GM18526 (cell line): ENCODE measurements around the gene BID.

Experiments used
- POLR2A ChIP-seq: IDR thresholded peaks from 3 replicates; pipeline ENCODE4 v1.6.1; 2011; ENCODE audit not compliant: insufficient read length; ENCODE audit errors: extremely low read depth

BID gene

DNA sequence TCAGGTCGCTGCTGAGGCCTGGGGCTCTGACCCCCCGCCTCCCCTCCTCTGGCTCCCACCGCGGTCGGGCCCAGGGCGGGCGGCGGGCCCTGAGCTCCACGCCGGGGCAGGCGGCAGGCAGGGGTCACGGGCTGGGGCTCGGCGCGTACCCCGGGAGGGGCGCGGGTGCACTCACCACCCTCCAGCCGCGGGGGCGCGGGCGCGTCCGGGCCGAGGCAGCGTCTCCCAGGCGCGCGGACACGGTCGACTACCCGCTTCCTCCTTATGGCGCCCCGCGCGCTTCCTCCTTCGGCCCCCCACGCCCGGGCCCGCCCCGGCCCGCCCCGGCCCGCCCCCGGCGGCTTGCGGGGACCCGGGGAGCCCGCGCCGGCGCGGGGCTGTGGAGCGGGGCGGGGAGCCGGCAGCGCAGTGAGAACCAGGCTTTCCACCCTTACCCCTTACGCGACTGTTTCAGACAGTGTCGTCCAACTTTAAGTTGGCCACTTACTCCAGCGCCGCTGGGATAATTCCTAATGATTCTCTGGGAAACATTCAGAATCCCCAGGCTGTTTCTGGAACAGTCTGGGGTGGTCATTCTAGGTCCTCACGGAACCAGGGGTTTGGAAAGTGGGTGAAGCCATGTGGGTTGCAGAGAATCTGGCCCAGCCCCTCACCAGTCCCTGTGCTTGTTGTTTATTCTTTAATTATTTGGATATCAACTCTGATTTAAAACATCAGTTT, at the start of gene BID:
TSS of gene BID (minus strand) at position 264 of the 720 bp plus-strand sequence. CDS start 24,353 bp downstream, outside the sequence.
- peak; percentile 51 for TF ChIP-seq POLR2A

DNA sequence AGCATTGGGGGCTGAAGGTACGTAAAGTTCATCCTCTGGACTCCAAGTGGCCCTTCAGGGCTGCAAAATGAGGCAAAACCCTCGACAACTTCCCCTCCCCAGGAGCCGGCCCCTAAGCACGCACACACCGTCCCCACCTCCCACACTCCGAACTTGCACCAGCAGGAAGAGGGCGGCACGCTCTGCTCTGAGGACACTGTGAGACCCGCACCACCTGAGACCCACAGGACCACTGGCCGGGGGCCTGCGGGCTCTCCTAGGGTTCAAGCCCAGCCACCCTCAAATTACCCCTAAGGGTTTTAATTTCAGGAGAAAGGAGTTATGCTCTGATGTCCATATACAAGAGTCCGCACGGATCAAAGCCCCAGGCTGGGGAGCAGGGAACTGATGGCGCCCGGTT, 49.7 kb upstream of the BID start:
- TF ChIP-seq POLR2A = no peak

DNA sequence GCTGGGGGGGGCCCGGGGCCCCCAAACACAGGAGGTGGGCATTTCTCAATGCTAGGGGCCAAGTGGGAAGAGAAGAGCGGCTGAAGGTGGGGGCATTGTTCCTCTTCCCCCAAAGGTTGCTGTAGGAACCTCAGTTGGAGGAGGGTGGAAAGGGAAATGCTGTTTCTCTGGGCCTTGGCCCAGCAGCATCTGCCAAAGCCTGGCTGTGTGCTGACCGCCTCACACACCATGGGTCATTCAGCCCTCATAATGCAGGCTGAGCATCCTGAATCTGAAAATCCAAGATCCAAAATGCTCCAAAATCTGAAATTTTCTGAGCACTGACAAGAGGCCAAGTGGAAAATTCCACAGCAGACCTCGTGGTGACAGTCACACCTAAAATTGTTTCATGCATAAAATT, 49.0 kb upstream of the BID start:
- no peak for TF ChIP-seq POLR2A

- no peak for TF ChIP-seq POLR2A
Observed at GRCh38 chr22:17822087-17822486, 47.8 kb upstream of the BID start.

DNA sequence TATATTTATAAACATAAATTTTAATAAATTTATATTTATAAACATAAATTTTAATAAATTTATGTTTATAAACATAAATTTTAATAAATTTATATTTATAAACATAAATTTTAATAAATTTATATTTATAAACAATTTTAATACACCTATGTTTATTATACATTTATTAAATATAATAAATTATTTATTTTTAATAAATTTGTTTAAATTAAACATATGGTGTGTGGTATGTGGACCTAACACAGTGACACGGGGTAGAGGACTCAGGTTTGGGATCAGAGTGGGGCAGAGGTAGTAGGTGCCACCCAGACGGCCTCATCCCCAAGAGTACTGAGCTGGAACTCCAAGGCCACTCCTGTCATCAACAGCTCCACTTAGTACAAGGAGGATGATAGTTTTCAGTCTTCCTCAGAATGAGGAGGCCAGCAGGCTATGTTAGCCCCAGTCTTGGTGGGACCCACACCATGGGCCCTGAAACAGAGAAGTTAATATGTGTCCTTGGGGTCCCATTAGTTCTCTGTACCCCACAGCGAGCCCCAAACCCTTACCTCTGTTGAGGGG, 46.7 kb upstream of the BID start:
- no peak for TF ChIP-seq POLR2A

DNA sequence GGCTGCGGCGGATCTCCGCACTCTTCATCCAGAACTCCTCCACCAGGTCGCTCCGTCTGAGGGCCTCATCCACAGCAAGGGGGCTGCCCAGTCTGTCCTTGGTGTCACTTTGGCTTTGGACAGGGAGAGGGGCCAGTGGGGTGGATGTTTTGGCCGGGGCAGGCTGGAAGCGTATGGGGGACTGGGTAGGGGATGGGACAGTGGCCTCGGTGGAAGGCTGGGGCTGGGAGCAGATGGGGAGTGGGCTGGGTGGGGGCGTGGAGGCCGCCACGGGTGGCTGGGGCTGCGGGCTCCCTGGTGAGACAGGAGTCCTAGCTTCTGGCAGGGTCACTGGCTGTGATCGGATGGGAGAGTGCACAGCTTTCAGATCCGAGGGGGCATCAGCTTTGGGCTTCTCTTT, 44.4 kb upstream of the BID start:
- TF ChIP-seq POLR2A = no peak

DNA sequence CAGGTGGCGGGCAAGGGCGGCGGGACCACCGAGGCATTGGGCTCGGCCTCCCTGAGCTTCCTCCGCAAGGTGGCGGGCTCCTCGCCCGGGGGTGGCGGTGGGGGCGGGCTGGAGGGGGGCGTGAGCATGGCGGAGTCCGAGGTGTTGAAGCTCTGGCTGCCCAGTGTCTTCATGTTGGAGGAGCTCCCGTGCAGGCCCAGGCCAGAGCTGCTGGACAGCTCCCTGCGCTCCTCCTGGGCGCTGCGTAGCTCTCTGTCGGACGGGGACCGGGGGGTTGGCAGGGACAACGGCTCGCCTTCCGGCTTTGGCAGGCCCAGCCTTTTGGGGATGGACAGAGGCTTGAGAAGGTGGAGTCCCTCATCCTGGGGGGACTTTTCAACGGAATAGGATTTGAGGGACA, 43.9 kb upstream of the BID start:
- TF ChIP-seq POLR2A = no peak

DNA sequence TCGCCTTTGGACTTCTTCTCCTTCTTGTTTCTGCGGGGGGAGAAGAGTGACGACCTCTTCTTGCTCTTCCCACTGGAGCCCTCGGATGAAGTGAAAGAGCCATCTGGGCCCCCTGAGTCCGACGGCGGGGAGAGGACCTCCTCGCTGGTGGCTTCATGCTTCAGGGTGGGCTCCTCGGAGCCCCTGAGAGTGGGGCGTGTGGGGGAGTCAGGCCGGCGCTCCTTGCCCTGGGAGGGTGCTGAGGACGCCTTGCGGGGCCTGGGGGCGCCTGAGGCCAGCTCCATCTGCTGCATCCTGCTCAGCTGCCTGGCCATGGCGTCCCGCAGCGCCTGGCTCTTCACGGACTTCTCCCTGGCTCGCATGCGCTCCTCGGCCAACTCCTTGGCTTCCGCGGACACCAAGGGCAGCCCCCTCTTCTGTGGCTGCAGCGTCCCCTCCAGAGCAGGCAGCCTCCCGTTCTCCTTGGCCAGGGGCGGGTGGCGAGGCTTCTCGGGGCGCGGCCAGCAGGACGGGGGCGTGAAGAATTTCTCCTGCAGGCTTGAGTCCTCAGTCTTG, 43.3 kb upstream of the BID start:
- no peak for TF ChIP-seq POLR2A

DNA sequence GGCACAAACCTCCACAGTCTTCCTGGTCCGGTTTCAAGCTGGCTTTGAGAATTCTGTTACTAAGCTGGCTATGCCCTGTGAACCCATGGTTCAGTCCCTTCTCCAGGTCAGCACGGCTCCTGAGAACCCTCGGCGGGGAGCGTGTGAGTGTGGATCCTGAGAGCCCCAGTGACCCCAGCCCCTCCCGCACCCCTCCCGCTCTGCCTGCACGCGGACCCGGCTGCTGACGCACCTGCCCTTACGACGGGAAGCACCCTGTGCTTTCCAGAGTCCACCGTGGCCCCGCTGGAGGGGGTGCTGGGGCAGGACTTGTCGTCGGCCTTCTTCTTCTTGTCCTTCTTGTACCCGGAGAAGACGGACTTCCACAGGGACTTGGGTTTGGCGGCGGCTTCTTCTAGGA, 42.8 kb upstream of the BID start:
- TF ChIP-seq POLR2A = no peak

DNA sequence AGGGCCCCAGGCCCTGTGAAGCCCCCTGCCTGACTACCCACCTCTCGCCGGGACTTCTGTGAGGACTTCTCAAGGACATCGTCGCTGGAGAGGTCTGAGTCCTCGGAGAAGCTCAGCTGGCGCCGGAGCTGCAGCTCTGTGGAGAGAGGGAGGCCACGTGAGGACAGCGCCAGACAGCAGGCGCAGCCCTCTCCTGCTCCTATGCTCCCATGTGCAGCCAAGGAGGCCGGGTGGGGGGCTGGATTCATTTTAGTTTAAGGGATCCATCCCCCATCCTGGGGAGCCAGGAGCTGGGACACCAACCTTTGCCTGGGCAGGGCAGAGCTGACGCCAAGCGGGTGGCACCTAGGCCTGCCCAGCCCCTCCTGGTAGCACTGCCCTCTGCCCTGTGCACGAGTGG, 42.4 kb upstream of the BID start:
- no peak for TF ChIP-seq POLR2A

GRCh38 chr22:17815703-17816254, 41.5 kb upstream of the BID start:
- no peak for TF ChIP-seq POLR2A

DNA sequence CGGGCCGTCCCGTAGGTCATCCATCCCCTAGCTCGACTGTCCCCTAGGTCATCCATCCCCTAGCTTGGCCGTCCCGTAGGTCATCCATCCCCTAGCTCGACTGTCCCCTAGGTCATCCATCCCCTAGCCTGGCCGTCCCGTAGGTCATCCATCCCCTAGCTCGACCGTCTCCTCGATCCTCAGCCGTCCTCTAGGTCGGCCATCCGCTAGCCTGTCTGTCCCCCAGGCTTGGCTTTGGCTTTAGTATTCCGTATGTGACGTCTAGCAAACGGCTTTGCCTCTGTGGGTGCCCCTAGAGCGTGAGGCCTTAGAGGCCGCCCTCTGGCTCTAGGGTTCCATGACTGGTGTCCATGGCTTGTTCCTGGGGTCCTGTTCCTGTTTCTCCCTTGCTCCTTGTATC, 40.6 kb upstream of the BID start:
- TF ChIP-seq POLR2A = no peak

DNA sequence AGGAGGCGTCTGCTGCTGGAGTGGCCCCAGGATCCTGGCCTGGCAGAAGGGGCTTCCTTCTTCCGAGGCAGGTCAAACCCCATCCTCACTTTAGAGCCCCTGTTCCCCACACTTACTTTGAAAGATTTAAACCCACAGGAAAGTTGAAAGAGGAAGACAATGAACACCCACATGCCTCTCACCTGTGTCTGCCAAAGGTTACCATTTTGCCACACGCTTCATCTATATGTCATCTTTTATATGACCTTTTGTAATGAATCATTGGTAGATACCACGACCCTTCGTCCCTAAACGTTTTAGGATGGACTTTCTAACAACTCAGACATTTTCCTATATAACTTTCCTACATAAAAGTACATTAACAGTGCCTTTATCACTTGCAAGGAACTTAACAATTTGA, 39.8 kb upstream of the BID start:
- no peak for TF ChIP-seq POLR2A

DNA sequence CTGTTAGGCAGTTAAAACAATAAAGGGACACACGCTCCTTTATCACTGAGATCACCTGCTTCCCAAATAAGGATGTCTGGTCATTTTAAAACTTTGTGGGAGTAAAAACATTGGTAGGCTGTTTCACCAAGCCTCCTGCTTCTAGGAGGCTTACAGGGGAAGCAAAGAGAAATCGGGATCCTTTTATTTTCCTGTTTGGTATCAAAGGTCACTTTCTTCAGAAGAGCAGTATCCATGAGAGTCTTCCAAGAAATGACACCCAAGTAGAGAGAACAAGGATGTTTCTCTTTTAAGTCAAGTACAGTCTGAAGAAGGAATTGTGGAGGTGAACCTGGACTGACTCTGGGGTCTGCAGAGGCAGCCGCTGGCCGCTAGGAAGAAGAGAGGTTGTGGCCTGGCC, 36.9 kb upstream of the BID start:
- TF ChIP-seq POLR2A = no peak

DNA sequence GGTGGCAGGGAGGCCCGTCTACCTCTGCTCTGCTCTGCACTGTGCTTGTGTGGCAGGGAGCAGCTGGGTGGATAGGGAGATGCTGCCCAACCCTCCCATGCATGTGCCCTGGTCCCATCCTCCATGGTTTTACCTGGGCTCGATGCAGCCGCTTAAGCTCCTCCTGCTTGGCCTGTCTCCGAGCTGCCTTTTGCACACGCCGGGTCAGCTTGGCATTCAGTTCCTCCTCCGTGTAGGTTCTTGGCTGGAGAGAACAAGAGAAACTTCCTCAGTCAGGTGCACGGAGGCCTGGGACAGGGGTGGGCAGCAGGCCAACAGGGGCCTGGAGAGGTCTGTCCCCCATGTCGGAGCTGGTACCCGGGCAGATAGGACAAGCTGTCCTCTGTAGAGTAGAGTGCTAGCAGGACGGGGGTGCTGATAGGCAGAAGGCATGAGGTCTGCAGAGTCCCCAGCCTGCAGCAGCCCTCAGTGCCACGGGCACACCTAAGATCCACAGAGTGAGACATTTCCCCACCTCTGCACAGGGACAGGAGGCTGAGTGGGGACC, 36.4 kb upstream of the BID start:
- TF ChIP-seq POLR2A = no peak

DNA sequence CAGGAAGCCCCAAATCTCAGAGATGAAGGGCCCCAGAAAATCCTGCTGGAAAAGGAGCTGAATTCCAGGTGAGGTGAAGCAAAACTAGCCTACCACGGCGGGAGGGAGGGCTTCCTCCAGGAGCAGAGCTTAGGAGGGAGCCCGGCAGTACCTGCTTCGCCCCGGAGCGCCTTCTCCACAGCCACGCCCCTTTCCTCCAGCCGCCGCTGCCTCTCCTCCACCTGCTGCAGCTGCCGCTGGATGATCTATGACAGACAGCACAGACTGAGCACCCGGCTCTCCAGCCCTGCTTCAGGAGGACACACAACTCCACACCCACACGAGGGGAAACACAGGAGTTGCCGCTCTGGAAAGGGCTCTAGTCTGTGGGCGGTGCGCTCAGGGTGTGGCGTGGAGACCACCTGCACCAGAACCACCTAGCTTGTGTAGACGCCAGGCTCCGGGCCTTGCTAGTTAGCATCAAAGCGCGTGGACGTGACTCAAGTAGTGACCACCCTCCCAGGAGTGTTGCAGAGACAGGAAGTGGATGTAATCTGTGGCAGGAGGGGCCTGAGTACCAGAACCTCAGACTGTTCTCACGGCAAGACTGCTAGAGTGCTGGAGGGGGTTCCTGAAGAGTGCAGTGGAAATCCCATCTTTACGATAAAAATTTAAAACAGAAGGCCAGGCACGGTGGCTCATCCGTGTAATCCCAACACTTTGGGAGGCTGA, 34.6 kb upstream of the BID start:
- TF ChIP-seq POLR2A = no peak
